GM23338 (cell line): Measurements from ENCODE around the gene DISP3. TPM values are rescaled to one million over a fixed set of nuclear protein-coding genes. Genes with fewer than 3 reads are reported as not detected.

Experiments
- ATAC-seq: fragments of 200-7000 bp; cut with Tn5 transposase; 3 replicates; pipeline ENCODE4 v1.9.1; 2020
- DNase-seq: peaks from one replicate; pipeline ENCODE4 v3.0.0-alpha.2; 2015; ENCODE audit warnings: low spot score
- H2AFZ ChIP-seq: fragments of 200-600 bp; sonication (generic); 2 replicates; pipeline ENCODE4 v1.8.0; 2016; ENCODE audit warnings: antibody characterized with exemption, mild to moderate bottlenecking, moderate library complexity
- H3F3A ChIP-seq: fragments of 200-600 bp; sonication (generic); replicated peaks from 2 replicates; pipeline ENCODE4 v1.8.0; 2017; ENCODE audit warnings: antibody characterized with exemption, mixed run types, low read depth
- H3K27ac ChIP-seq: fragments of 200-600 bp; sonication (generic); 2 replicates; pipeline ENCODE4 v1.6.1; 2016; ENCODE audit warnings: low read depth
- H3K27me3 ChIP-seq: fragments of 200-600 bp; sonication (generic); 2 replicates; pipeline ENCODE4 v1.8.0; 2016; ENCODE audit warnings: mild to moderate bottlenecking, mixed run types, moderate library complexity; ENCODE audit not compliant: insufficient read depth
- H3K36me3 ChIP-seq: fragments of 200-600 bp; sonication (generic); 2 replicates; pipeline ENCODE4 v1.8.0; 2016; ENCODE audit warnings: mild to moderate bottlenecking; ENCODE audit not compliant: insufficient read depth
- H3K4me1 ChIP-seq: fragments of 200-600 bp; sonication (generic); 2 replicates; pipeline ENCODE4 v1.8.0; 2016; ENCODE audit warnings: mild to moderate bottlenecking, moderate library complexity; ENCODE audit not compliant: insufficient read depth
- H3K4me2 ChIP-seq: fragments of 200-600 bp; sonication (generic); 2 replicates; pipeline ENCODE4 v1.7.1; 2017; ENCODE audit warnings: mixed run types
- H3K4me3 ChIP-seq: fragments of 200-600 bp; sonication (generic); 2 replicates; pipeline ENCODE4 v1.6.1; 2016; ENCODE audit warnings: mixed run types
- H3K79me2 ChIP-seq: fragments of 200-600 bp; sonication (generic); replicated peaks from 2 replicates; pipeline ENCODE4 v1.8.0; 2017; ENCODE audit warnings: mild to moderate bottlenecking; ENCODE audit not compliant: insufficient read depth
- H3K9me2 ChIP-seq: fragments of 200-600 bp; sonication (generic); 2 replicates; pipeline ENCODE4 v1.8.0; 2017; ENCODE audit not compliant: insufficient read depth
- H4K20me1 ChIP-seq: fragments of 200-600 bp; sonication (generic); replicated peaks from 2 replicates; pipeline ENCODE4 v1.8.0; 2017; ENCODE audit warnings: mild to moderate bottlenecking; ENCODE audit not compliant: insufficient read depth
- H3K27ac Mint-ChIP-seq: 2 replicates; pipeline ENCODE4 v1.8.0; 2020; ENCODE audit warnings: inconsistent platforms, mild to moderate bottlenecking, moderate library complexity, mixed read lengths
- H3K27me3 Mint-ChIP-seq: 3 replicates; pipeline ENCODE4 v1.8.0; 2022; ENCODE audit warnings: low read depth, mild to moderate bottlenecking, moderate library complexity, mixed read lengths, inconsistent platforms; ENCODE audit not compliant: insufficient read depth, poor library complexity
- H3K36me3 Mint-ChIP-seq: 3 replicates; pipeline ENCODE4 v1.8.0; 2021; ENCODE audit warnings: low read depth, mild to moderate bottlenecking, inconsistent platforms, moderate library complexity, mixed read lengths
- H3K4me1 Mint-ChIP-seq: 3 replicates; pipeline ENCODE4 v1.8.0; 2020; ENCODE audit warnings: mild to moderate bottlenecking, inconsistent platforms, mixed read lengths
- H3K4me3 Mint-ChIP-seq: 3 replicates; pipeline ENCODE4 v1.8.0; 2021; ENCODE audit warnings: moderate library complexity, mild to moderate bottlenecking, inconsistent platforms, mixed read lengths
- H3K9me3 Mint-ChIP-seq: 3 replicates; pipeline ENCODE4 v1.8.0; 2020; ENCODE audit warnings: moderate library complexity, mild to moderate bottlenecking, inconsistent platforms, mixed read lengths
- CREB1 ChIP-seq: fragments of 250-450 bp; sonication (Bioruptor Pico); IDR thresholded peaks from 2 replicates; pipeline ENCODE4 v1.5.0; 2020; ENCODE audit warnings: low read depth, mild to moderate bottlenecking, moderate library complexity
- EZH2 ChIP-seq: fragments of 200-600 bp; sonication (generic); IDR thresholded peaks from one replicate; pipeline ENCODE4 v1.8.0; 2017; ENCODE audit warnings: antibody characterized with exemption, mild to moderate bottlenecking, low read depth; ENCODE audit not compliant: unreplicated experiment
- EZH2phosphoT487 ChIP-seq: fragments of 200-600 bp; sonication (generic); IDR thresholded peaks from one replicate; pipeline ENCODE4 v1.8.1; 2018; ENCODE audit warnings: antibody characterized with exemption; ENCODE audit not compliant: unreplicated experiment
- JUNB ChIP-seq: IDR thresholded peaks from one replicate; pipeline ENCODE4 v1.6.1; 2016; ENCODE audit warnings: antibody characterized with exemption; ENCODE audit not compliant: unreplicated experiment
- NANOG ChIP-seq: IDR thresholded peaks from 2 replicates; pipeline ENCODE4 v1.6.1; 2016; ENCODE audit warnings: antibody characterized with exemption, borderline replicate concordance
- REST ChIP-seq: IDR thresholded peaks from one replicate; pipeline ENCODE4 v1.6.1; 2018; ENCODE audit warnings: antibody characterized with exemption; ENCODE audit not compliant: unreplicated experiment
- STAT1 ChIP-seq: IDR thresholded peaks from one replicate; pipeline ENCODE4 v1.6.1; 2016; ENCODE audit warnings: antibody characterized with exemption; ENCODE audit not compliant: unreplicated experiment
- ZNF114 ChIP-seq: fragments of 250-450 bp; sonication (Bioruptor Pico); IDR thresholded peaks from 2 replicates; pipeline ENCODE4 v1.5.0; 2020; ENCODE audit warnings: mild to moderate bottlenecking, moderate library complexity
- ZNF331 ChIP-seq: fragments of 250-450 bp; sonication (Bioruptor Pico); IDR thresholded peaks from 2 replicates; pipeline ENCODE4 v1.5.0; 2020; ENCODE audit warnings: low read depth, mild to moderate bottlenecking, moderate library complexity
- polyA plus RNA-seq: library from polyadenylated mRNA; unstranded; fragments of >200 nt; fragmentation: Nextera tagmentation; extraction: Ambion mirVana; gene quantifications from 2 replicates; pipeline ENCODE4 v1.2.1, GENCODE V29; 2016
- total RNA-seq: library from RNA; depleted of rRNA; stranded (reverse); fragments of >200 nt; shearing (Covaris generic); gene quantifications from 2 replicates; pipeline ENCODE4 v1.2.3, GENCODE V29; 2014
- TF ChIP-seq, protein P1 (sequence below): IDR thresholded peaks from 2 replicates; pipeline ENCODE4 v1.6.1; 2016; ENCODE audit warnings: antibody characterized with exemption

DISP3 gene
- total and polyA plus RNA-seq, 2 experiments from 2014 or later, result 3.2 to 11.1 TPM

DNA sequence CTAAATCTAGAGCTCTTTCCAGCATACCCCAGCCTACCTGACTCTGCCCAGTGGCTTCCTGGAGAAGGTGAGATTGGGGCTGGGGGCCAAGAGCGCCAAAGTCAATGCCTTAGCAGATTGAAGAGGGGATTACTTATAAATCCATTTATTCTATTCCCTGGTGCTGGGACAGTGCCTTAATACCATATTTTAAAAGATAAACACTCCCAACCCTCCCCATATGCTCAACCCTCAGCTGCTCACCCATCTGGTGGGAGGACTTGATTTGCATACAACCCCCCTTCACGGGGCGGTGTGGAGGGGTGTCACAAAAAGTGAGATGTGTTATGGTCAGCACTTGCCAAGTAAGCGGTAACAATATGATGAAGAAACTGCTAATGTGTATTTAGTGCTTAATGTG is 3.2 kb upstream of the DISP3 start:
- H3K4me1 ChIP-seq, result peaks cover 4% of the 10 kb centered on the region
- no peaks in the 10 kb centered on the region for H3F3A ChIP-seq
- Mint-ChIP-seq H3K27me3 (peaks cover 27% of the 10 kb centered on the region), H3K4me3 (no peak overlapping the region), H3K4me1 (peaks cover 6% of the 10 kb centered on the region), H3K27ac (no peak overlapping the region), H3K9me3 (no peaks in the 10 kb centered on the region), H3K36me3 (no peaks in the 10 kb centered on the region; the same call in 2 of the 3 replicates)
- no peak overlapping the region for H3K4me3 ChIP-seq
- no peaks in the 10 kb centered on the region for H3K9me2 ChIP-seq
- H3K27me3 ChIP-seq, result peaks cover 27% of the 10 kb centered on the region
- H3K4me2 ChIP-seq, result no peak overlapping the region
- no peaks in the 10 kb centered on the region for H3K79me2 ChIP-seq
- H4K20me1 ChIP-seq, result peaks cover 6% of the 10 kb centered on the region; the same call in 1 of the 2 replicates
- no peaks in the 10 kb centered on the region for H3K36me3 ChIP-seq
- ATAC-seq (no peak), DNase-seq (no peak)
- no peak overlapping the region for H3K27ac ChIP-seq
- no peak overlapping the region for H2AFZ ChIP-seq
- no peak for TF ChIP-seq EZH2phosphoT487
- no peak for TF ChIP-seq CREB1 (CRISPR knock-in tag)
- no peak for TF ChIP-seq STAT1
- TF ChIP-seq ZNF331, result no peak

GRCh38 chr1:11479375-11479979 is 522 bp downstream of the DISP3 start:
- no peak overlapping the region for H3K27ac Mint-ChIP-seq
- DNase-seq (peak; percentile 33), ATAC-seq (peak; percentile 58)
- peak overlapping the region; percentile 84 for H3K4me3 Mint-ChIP-seq
- peak overlapping the region; percentile 59; the same call in 1 of the 2 replicates for H2AFZ ChIP-seq
- H3K4me2 ChIP-seq, result peak overlapping the region; percentile 88
- H3F3A ChIP-seq, result no peaks in the 10 kb centered on the region
- peaks cover 4% of the 10 kb centered on the region for H3K4me1 ChIP-seq
- no peak overlapping the region for H3K27ac ChIP-seq
- peaks cover 18% of the 10 kb centered on the region; the same call in 1 of the 2 replicates for H4K20me1 ChIP-seq
- no peaks in the 10 kb centered on the region for H3K9me3 Mint-ChIP-seq
- no peaks in the 10 kb centered on the region for H3K9me2 ChIP-seq
- H3K27me3 ChIP-seq, result peaks cover 27% of the 10 kb centered on the region
- no peak for TF ChIP-seq CREB1 (CRISPR knock-in tag)
- TF ChIP-seq JUNB, result no peak
- TF ChIP-seq NANOG, result no peak
- no peak for TF ChIP-seq EZH2
- no peak for TF ChIP-seq REST
- TF ChIP-seq STAT1, result no peak
- TF ChIP-seq ZNF114, result no peak
- TF ChIP-seq, protein P1, sequence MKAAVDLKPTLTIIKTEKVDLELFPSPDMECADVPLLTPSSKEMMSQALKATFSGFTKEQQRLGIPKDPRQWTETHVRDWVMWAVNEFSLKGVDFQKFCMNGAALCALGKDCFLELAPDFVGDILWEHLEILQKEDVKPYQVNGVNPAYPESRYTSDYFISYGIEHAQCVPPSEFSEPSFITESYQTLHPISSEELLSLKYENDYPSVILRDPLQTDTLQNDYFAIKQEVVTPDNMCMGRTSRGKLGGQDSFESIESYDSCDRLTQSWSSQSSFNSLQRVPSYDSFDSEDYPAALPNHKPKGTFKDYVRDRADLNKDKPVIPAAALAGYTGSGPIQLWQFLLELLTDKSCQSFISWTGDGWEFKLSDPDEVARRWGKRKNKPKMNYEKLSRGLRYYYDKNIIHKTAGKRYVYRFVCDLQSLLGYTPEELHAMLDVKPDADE, result no peak
- 0 out of 2 replicates have a peak, but pooled peaks cover 4% of the 10 kb centered on the region for H3K79me2 ChIP-seq
- H3K36me3 ChIP-seq, result no peaks in the 10 kb centered on the region; the same call in 1 of the 2 replicates
- peak overlapping the region; percentile 90 for H3K4me3 ChIP-seq
- peaks cover 20% of the 10 kb centered on the region for H3K27me3 Mint-ChIP-seq
- peaks cover 11% of the 10 kb centered on the region for H3K4me1 Mint-ChIP-seq
- H3K36me3 Mint-ChIP-seq, result no peaks in the 10 kb centered on the region; the same call in 2 of the 3 replicates
